ENCODE data around the gene NDUFAF7. TPM values are rescaled to one million over a fixed set of nuclear protein-coding genes. Genes with fewer than 3 reads are reported as not detected.

The NDUFAF7 gene
- total RNA-seq, 1 donor from 2014 or later, result 17.9 TPM

GRCh38 chr2:37244017-37244416, 12.6 kb downstream of the NDUFAF7 start:
- TF ChIP-seq CTCF (IDR thresholded peaks at IDR 0.05; ENCODE audit: insufficient read depth, low read length, severe bottlenecking), result no peak
- FAIRE-seq, result no peak
- H3K36me3 ChIP-seq (ENCODE audit: control insufficient read depth, insufficient read depth, low read length), result peaks cover 6% of the 10 kb centered on the region

GRCh38 chr2:37244755-37245154, 13.3 kb downstream of the NDUFAF7 start:
- Histone ChIP-seq H3K4me3 (ENCODE audit: low read depth, low read length) (no peak overlapping the region), H3K36me3 (ENCODE audit: control insufficient read depth, insufficient read depth, low read length) (peaks cover 6% of the 10 kb centered on the region), H3K27me3 (ENCODE audit: control insufficient read depth, insufficient read depth, low read length) (no peaks in the 10 kb centered on the region)
- TF ChIP-seq CTCF (IDR thresholded peaks at IDR 0.05; ENCODE audit: insufficient read depth, low read length, severe bottlenecking), result no peak
- DNase-seq (ENCODE audit: low read depth), result no peak
- FAIRE-seq, result no peak

More at GRCh38 chr2:37244017-37244416, 12.6 kb downstream of the NDUFAF7 start:
- no peaks in the 10 kb centered on the region for H3K27me3 ChIP-seq (ENCODE audit: control insufficient read depth, insufficient read depth, low read length)
- no peak overlapping the region for H3K4me3 ChIP-seq (ENCODE audit: low read depth, low read length)
- DNase-seq (ENCODE audit: low read depth), result no peak

GRCh38 chr2:37246205-37246604, 14.7 kb downstream of the NDUFAF7 start:
- Histone ChIP-seq H3K27me3 (ENCODE audit: control insufficient read depth, insufficient read depth, low read length) (no peaks in the 10 kb centered on the region), H3K36me3 (ENCODE audit: control insufficient read depth, insufficient read depth, low read length) (peaks cover 6% of the 10 kb centered on the region), H3K4me3 (ENCODE audit: low read depth, low read length) (no peak overlapping the region)
- no peak for TF ChIP-seq CTCF (IDR thresholded peaks at IDR 0.05; ENCODE audit: insufficient read depth, low read length, severe bottlenecking)
- DNase-seq (ENCODE audit: low read depth) (no peak), FAIRE-seq (no peak)

- Histone ChIP-seq H3K27me3 (ENCODE audit: control insufficient read depth, insufficient read depth, low read length) (no peaks in the 10 kb centered on the region), H3K36me3 (ENCODE audit: control insufficient read depth, insufficient read depth, low read length) (peaks cover 6% of the 10 kb centered on the region), H3K4me3 (ENCODE audit: low read depth, low read length) (no peak overlapping the region)
- no peak for TF ChIP-seq CTCF (IDR thresholded peaks at IDR 0.05; ENCODE audit: insufficient read depth, low read length, severe bottlenecking)
- DNase-seq (ENCODE audit: low read depth), result no peak
- no peak for FAIRE-seq
Measured at GRCh38 chr2:37250869-37251740, 19.6 kb downstream of the NDUFAF7 start.

- no peak for FAIRE-seq
- H3K36me3 ChIP-seq (ENCODE audit: control insufficient read depth, insufficient read depth, low read length), result peaks cover 2% of the 10 kb centered on the region
- H3K27me3 ChIP-seq (ENCODE audit: control insufficient read depth, insufficient read depth, low read length), result no peaks in the 10 kb centered on the region
- DNase-seq (ENCODE audit: low read depth), result no peak
- H3K4me3 ChIP-seq (ENCODE audit: low read depth, low read length), result no peak overlapping the region
- TF ChIP-seq CTCF (IDR thresholded peaks at IDR 0.05; ENCODE audit: insufficient read depth, low read length, severe bottlenecking), result no peak
Measured at GRCh38 chr2:37262522-37262921, 31.1 kb downstream of the NDUFAF7 start.
